HFF-Myc (cell line): ENCODE results near the gene HLA-G.

Source experiments
- DNase-seq: peaks from one replicate; pipeline ENCODE4 v3.0.0-alpha.2; 2011; ENCODE audit warnings: low read depth; ENCODE audit errors: extremely low read depth
- H3K4me3 ChIP-seq: replicated peaks from 2 replicates; pipeline ENCODE4 v1.5.1; 2011; ENCODE audit warnings: low read depth, mild to moderate bottlenecking, control low read depth, low read length
- TF ChIP-seq, protein P1 (sequence below): IDR thresholded peaks from 2 replicates; pipeline ENCODE4 v1.5.1; 2012; ENCODE audit warnings: mild to moderate bottlenecking, low read depth, low read length, control low read depth; ENCODE audit errors: missing control alignments

Gene HLA-G

DNA sequence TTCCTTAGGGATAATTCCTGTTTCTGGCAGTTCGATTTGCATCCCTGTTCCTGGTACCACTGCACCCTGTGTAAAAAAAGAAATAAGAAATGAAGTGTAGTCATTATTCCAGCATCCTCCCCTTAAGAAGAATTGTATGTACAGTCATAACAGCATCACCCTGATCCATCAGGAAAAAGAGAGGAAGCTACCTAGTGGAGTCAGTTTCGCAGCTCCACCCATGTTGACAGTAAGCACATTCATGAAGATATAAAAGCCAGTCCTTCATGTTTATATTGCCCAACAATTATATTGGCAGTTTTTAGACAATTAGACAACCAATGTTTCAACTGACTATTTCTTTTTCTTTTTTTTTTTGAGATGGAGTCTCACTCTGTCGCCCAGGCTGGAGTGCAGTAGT, 21.2 kb upstream of the HLA-G start:
- DNase-seq = no peak
- TF ChIP-seq, protein P1, sequence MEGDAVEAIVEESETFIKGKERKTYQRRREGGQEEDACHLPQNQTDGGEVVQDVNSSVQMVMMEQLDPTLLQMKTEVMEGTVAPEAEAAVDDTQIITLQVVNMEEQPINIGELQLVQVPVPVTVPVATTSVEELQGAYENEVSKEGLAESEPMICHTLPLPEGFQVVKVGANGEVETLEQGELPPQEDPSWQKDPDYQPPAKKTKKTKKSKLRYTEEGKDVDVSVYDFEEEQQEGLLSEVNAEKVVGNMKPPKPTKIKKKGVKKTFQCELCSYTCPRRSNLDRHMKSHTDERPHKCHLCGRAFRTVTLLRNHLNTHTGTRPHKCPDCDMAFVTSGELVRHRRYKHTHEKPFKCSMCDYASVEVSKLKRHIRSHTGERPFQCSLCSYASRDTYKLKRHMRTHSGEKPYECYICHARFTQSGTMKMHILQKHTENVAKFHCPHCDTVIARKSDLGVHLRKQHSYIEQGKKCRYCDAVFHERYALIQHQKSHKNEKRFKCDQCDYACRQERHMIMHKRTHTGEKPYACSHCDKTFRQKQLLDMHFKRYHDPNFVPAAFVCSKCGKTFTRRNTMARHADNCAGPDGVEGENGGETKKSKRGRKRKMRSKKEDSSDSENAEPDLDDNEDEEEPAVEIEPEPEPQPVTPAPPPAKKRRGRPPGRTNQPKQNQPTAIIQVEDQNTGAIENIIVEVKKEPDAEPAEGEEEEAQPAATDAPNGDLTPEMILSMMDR = no peak
- no peak overlapping the region for H3K4me3 ChIP-seq

DNA sequence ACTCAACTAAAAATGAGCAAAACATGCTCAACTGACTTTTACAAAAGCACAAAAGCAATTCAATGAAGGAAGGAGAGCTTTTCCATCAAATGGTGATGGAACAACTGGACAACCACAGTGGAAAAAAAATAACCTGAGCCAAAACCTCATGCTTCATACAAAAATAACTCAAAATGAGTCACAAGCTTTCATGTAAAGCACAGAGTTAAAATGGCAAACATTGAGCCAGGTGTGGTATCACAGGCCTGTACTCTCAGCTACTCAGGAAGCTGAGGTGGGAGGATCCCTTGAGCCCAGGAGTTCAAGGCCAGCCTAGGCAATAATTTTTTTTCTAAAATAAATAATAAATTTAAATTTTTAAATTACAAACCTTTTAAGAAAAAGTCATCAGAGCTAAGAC, 18.4 kb upstream of the HLA-G start:
- H3K4me3 ChIP-seq = no peak overlapping the region
- TF ChIP-seq, protein P1 = no peak

DNA sequence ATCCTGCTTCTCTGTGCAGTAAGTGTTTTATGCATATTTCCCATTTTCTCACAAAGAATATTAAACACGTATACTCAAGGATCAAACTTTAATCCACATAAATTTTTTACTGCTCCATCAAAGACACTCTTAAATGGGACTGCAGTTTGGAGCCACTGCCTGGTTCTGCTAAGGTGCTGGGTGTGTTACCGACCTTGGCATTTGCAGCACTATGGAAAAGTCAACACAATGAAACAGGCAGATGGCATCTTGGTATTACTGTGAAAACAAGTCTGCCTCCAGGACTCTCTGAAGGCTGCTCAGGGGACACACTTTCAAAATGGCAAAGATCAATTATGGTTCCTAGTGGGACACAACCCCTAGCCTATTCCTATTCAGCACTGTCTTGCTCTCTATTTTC, 17.3 kb upstream of the HLA-G start:
- DNase-seq = no peak
- TF ChIP-seq, protein P1 = no peak
- no peak overlapping the region for H3K4me3 ChIP-seq

More for the DNA sequence above, 18.4 kb upstream of the HLA-G start:
- DNase-seq = no peak

DNA sequence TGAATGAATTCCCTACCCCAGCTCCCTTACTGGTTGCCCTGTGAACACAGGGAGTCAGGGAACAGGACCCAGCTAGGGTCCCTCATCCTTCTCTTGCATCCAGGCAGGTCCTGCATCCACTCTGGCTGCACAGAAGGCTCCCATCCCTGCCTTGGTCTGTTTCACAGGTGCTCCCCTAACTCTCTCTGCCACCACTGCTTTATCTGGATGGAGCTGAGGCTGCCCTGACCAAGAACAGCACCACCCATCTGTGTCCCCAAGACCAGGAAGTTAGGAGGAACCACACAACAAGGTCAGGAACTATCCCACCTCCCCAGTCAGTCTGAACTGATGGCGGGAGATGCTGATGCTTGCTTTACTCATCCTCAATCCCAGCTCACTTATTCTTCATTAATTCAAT, 16.2 kb upstream of the HLA-G start:
- no peak overlapping the region for H3K4me3 ChIP-seq
- TF ChIP-seq, protein P1 = no peak
- no peak for DNase-seq

DNA sequence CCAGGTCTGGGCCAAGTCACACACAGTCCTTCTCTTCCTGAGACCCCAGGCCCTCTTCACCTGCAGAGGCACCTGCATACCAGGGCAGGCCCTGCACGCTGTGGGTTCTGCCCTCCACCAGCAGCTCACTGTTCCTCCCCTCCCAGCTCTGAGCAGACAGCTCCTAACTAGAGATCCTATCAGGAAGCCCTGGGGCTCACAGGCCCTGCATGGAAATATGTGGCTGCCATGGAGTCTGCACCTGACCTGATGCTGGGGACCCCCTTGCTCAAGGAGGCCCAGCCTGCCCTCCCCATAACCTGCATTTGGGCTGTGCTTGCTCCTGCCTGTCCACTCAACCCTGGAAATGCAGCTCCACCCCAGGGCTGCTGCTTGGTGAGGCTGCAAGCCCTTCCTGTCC, 14.6 kb upstream of the HLA-G start:
- TF ChIP-seq, protein P1 = no peak

DNA sequence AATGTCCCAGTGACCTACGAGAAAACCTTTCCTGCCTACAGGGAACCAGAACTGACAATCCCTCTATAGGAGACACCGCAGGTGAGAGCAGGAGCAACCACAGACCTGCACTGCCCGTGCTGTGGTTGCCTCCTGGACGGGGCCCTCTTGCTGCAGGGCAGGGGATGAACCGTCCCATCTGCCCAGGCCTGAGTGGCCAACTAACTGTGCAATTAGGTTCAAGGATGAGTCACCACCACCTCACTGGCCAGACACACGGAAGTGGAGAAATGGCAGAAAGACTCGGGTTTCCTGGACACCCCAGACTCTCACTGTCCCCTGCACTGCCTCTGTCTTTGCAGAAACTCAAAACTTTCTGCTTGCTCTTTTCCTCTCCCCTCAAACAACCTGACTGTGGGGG, 13.8 kb upstream of the HLA-G start:
- DNase-seq = no peak
- H3K4me3 ChIP-seq = no peak overlapping the region
- TF ChIP-seq, protein P1 = no peak

More for the DNA sequence above, 14.6 kb upstream of the HLA-G start:
- H3K4me3 ChIP-seq = no peak overlapping the region
- DNase-seq = no peak

DNA sequence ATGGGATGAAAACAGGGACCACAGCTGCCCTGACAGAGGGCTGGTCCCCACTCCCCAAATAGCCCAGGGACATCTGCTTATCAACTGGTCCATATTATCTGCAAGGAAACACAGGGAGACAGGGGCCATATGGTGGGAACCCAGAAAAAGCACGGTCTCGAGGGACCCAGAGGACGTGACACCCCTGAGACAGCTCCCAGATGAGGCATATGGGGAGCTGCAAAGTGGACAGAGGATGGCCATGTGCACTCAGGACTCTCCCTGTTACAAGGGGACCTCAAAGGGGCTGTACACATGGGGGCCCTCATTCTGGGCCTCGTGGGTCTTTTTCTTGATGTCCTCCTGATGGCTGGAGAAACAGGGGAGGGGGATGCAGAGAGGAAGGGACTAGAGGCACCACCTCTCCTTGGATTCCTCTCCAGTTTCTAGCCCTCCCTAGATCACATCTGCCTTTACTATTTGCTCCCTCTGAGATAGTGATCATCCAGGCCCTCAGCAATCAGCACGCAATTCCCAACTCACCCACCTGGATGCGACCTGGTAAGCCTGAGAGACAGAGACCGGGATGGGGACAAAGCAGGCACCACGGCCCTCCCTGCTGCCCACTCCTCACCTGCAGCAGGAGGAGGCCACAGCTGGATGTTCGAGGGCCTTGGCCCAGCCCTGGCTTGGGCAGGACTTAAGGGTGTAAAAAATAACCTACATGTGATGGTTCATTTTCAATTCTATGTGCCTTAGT, 13.1 kb upstream of the HLA-G start:
- H3K4me3 ChIP-seq = no peak overlapping the region
- TF ChIP-seq, protein P1 = no peak
- DNase-seq = no peak
